Measurements from ENCODE around the gene BRAT1.

GRCh38 chr7:2542916-2543871 lies 12.1 kb downstream of the BRAT1 start:
- no peak for TF ChIP-seq SMC3 (conservative IDR thresholded peaks at IDR 0.05; ENCODE audit: poor library complexity)
- TF ChIP-seq TAF1 (IDR thresholded peaks at IDR 0.05; ENCODE audit: low read depth) = no peak
- TF ChIP-seq CTCF (IDR thresholded peaks at IDR 0.05; ENCODE audit: poor library complexity, severe bottlenecking) = no peak
- no peak for TF ChIP-seq EZH2 (IDR thresholded peaks at IDR 0.05; ENCODE audit: borderline replicate concordance, insufficient read depth, low read length, poor library complexity, severe bottlenecking)
- no peak for TF ChIP-seq POLR2AphosphoS5 (IDR thresholded peaks at IDR 0.05)
- TF ChIP-seq RAD21 (conservative IDR thresholded peaks at IDR 0.05) = no peak
